Fibroblast of skin of right quadriceps (primary cell): ENCODE results near the gene SRPK3.
A peak's percentile ranks its signal among the peaks of the same experiment; 100 is the strongest.

Source experiments
- DNase-seq: peaks from one replicate; pipeline ENCODE4 v3.0.0-alpha.2; 2013

Gene SRPK3

GRCh38 chrX:153789654-153790053, 8.8 kb downstream of the SRPK3 start:
- DNase-seq: no peak

GRCh38 chrX:153791104-153791852, 10.4 kb downstream of the SRPK3 start:
- DNase-seq: no peak

GRCh38 chrX:153792368-153792767, 11.5 kb downstream of the SRPK3 start:
- no peak for DNase-seq

DNA sequence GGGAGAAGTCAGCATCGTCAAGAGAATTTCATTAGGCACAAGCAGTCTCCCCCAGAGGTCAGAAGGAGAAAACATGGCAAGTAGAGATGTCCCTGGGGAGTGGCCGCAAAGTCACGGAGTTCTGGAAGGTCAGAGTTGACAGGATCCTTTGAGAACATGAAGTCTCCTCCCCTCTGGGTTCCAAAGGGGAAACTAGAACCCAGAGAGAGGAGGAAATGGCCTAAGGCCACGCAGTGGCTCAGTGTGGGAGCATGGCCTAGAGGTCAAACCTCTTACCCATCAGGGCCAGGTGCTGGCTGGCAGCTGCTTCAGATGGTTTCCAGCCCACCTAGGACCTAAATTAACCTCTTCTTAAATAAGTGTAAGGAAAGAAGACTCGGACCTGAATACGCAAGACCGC, 12.4 kb downstream of the SRPK3 start:
- DNase-seq: no peak

DNA sequence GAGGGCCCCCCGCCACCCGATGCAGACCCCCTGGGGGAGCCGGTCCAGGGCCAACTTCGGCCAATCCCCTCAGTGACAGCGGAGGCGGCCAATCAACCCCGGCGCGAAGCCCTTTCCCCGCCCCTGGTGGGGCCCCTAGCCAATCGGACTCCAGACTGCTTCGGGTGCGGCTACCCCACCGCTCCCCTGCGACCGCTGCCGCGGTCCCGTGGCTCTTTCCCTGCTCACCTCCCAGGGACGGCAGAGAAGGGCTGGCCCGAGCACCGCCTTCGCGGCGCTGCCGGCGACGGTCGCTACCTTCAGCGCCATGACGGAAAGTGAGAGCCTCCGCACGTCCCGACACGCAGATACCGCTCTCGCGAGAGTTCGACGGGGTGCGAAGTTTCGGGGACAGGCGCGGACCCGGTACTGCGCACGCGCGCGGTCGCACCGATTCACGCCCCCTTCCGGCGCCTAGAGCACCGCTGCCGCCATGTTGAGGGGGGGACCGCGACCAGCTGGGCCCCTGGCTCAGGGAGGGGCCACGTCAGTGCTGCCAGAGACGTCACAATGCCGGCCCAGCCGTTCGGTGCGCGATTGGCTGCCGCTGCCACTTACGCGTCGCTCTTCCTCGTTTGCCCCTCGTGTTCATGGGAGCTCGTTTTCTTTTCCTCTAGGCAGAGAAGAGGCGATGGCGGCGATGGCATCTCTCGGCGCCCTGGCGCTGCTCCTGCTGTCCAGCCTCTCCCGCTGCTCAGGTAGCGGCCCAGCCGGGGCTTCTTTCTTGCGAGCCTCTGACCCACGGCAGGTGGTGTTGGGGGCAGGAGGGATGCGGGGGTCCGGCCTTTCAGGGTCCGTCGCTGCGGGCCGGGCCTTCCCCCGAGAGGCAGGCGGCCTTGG, 13.4 kb downstream of the SRPK3 start, which contains the start of the genes IDH3G and SSR4:
TSS of gene IDH3G (minus strand) at position 358 of the 879 bp plus-strand sequence. CDS start at position 309, 49 bp downstream.
TSS of gene SSR4 (plus strand) at position 651 of the 879 bp plus-strand sequence. CDS start at position 671, 20 bp downstream.
- DNase-seq: peak; percentile 93

- no peak for DNase-seq
These were observed 14.3 kb downstream of the SRPK3 start for GRCh38 chrX:153794897-153795816.

GRCh38 chrX:153797415-153798015, 16.7 kb downstream of the SRPK3 start:
- DNase-seq: no peak

DNA sequence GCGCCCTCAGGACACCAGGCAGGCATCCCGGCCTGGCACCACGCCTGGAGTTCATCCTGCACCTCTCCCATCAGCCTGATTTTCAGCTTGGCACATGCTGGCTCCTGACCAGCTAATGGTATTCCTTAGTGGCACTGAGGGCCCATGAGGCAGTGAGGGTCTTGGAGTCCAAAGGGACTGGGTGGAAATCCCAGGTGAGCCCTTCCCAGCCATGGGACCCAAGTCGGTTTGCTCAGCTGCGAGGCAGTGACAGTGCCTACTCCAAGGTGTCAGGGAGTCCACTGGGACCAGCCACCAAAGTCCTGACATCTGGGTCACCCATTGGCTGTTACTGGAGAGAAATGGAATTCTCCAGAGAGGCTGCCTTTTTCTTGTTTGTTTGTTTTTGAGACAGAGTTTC, 18.5 kb downstream of the SRPK3 start:
- no peak for DNase-seq

DNA sequence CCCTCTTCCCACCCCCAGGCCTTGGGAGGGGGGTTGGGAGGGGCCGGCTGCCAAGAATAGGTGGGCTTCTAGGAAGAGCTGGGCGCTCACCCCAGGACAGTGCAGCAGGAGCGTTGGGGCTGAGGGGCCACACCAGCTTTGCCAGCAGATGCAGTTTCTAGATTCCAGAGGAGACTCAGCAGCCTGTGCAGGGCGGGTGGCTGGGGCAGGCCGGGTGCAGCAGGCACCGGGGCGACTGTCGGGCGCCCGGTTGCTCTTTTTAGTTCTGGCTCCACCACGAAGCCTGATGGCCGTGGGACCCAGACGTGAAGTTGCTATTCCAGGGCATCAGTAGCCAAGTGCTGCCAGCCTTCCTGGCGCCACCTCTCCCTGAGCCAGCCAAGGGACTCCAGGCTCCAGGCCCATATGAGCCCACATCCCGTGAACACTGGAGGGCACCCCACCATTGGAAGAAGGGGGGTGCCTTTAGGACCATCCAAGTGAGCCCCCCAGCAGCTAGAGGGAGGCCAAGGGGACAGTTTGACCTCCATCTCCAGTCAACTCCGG, 19.4 kb downstream of the SRPK3 start:
- DNase-seq: no peak

GRCh38 chrX:153800746-153801145, 19.9 kb downstream of the SRPK3 start:
- DNase-seq: no peak

DNA sequence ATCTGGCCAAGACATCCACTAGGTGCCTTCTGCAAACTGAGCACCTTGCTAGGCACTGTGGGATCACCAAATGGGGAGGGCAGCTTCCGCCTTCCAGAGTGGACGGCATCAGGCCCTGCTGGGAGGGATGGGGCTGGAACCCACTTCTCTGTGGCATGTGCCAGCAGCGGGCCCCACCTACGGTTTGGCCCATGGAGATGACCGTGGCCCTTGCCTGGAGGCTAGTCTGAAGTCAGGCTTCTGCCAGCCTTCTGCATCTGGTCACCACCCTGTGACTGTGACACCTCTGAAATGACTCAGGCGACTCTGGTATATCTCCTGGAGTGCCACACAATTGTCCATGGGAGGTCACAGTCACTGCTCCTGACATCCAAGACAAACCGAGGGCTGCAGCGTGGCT, 20.8 kb downstream of the SRPK3 start:
- no peak for DNase-seq

DNA sequence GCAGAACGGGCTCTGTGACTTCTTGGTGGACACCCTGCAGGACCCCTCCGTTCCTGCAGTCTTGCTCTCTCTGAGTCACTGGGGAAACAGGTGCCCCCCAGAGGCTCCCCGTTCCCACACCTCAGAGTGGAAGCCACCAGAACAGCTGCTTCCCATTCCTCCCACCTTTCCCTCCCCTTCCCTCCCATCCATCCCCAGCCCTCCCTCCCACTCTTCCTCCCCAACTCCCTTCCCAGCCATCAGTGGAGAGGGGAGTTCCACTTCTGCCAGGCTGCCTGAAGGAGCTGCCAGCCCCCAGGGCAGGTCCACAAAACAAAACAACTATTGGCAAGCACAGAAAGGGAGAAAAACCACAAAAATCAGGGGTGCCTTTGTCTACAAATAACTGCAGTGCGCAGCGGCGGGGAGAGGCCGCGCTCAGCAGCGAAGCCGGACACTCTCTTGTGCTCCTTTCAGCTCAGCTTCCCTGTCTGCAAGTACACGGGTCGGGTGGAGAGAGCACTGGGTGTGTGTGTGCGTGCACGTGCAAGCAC, 21.7 kb downstream of the SRPK3 start:
- no peak for DNase-seq

DNA sequence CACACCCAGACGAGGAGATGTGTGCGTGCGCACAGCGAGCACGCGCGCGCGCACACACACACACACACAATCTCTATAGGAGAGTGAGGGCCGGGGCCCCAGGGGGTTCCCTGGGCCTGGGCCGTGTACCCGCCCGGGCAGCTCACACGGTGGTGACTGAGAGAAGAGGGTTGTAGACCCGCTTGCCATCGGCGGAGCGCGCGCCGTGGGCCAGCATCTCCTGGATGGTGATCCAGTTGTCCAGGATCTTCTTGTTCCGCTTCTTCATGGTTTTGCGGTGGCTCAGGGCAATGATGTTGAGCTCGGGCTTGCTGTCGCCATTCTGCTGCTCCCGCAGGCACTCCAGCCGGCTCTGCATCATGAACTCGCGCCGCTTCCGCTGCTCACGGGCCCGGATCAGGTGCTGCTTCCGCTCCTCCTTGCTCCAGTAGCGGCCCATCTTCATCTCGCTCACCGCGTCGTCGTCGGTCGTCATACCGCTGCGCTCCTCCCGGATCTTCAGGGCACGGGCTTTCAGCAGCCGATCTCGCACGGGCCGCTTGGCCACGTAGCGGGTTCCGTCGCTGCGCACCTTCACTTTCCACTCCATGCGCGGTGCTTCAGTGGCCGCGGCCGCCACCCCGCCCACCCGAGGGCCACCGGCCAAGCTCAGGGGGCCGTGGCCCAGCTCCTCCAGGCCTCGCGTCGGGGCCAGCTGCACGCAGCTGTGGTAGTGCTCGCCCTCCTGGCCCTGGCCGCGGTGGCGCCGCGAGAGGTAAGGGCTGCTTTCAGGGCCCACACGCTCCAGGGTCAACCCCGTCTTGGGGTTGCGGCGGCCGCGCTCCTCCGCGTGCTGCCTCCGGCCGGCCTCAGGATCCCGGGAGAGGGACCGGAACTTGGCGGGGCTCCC, 22.6 kb downstream of the SRPK3 start:
- no peak for DNase-seq

DNA sequence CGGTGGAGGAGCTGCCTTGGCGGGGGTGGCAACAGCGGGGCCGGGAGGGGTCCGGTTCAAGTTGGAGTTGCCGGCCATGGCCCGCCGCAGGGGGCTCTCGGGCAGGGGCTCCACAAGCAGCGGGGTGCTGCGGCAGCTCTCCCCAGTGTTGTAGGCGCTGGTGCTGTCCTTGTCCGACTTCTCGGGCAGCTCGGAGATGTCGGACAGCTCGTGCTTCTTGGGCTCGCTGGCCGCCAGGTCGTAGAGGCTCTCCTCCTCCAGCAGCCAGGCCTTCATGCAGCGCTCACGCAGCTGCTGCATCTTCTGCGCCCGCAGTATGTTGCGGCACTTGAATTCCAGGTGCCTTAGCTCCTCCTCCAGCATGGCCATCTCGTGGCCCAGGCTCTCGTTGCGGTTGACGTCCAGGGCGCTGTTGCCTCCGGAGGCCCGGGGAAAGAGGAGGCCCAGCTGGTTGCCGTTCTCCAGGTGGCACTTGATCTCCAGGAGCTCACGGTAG, 23.3 kb downstream of the SRPK3 start:
- no peak for DNase-seq

- DNase-seq: no peak
These were observed 23.8 kb downstream of the SRPK3 start for GRCh38 chrX:153804621-153805020.

DNA sequence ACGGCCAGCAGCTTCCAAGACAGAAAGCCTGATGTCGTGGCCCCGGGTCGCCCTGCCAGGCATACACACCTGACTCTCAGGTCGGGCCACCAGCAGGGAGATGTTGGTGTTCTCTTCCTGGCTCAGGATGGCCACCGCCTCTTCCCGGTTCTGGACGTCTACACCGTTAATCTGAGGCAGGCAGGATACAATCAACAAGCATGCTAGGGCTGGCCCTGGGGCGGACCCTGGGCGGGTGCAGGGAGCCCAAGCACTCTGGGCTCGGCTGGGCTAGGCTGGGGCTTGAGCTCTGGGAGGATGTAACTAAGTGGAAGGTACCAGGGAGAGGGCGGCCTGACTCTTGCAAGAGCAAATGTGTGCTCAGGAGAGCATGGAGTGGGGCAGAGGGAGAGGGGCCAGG, 24.6 kb downstream of the SRPK3 start:
- no peak for DNase-seq

GRCh38 chrX:153806999-153807575, 26.2 kb downstream of the SRPK3 start:
- DNase-seq: no peak

GRCh38 chrX:153807976-153808375, 27.1 kb downstream of the SRPK3 start:
- DNase-seq: no peak

- no peak for DNase-seq
These were observed 31.4 kb downstream of the SRPK3 start for GRCh38 chrX:153812220-153812619.

DNA sequence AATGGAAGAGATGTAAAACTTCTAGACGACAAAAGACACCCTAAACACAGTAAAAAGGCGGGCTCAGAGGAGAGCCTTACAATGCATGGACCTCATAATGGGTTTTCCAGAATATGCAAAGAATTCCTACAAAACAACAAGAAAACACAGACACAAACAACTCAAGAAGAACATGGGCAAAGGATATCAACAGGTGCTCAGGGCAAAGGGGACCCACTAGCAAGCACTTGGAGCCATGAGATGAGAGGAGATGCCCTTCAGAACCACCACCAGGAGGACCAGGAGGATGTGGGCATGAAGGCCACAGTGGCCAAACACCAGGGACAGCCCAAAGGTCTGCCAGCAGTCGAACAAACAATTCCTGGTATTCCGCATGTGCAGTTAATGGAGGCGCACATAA, 32.3 kb downstream of the SRPK3 start:
- DNase-seq: no peak
